Right atrium auricular region (tissue), 2 donors: ENCODE data around the gene RHOV. TPM values are rescaled to one million over a fixed set of nuclear protein-coding genes. Genes with fewer than 3 reads are reported as not detected.

ENCODE experiments used
- DNase-seq: peaks from one replicate; pipeline ENCODE4 v3.0.0-alpha.2; 2019; ENCODE audit warnings: low spot score
- H3K27ac ChIP-seq, 2 donors: fragments of 200-600 bp; sonication (generic); 1 replicate in 1 of 2; 2 replicates in 1 of 2; pipeline ENCODE4 v1.5.1; 2016 to 2019
- H3K27me3 ChIP-seq, 2 donors: fragments of 200-600 bp; sonication (generic); one replicate each; pipeline versions ENCODE4 v1.5.1 to v1.6.0; 2017 to 2019
- H3K36me3 ChIP-seq: fragments of 200-600 bp; sonication (generic); one replicate; pipeline ENCODE4 v1.5.1; 2016
- H3K4me1 ChIP-seq, 2 donors: fragments of 200-600 bp; sonication (generic); one replicate each; pipeline versions ENCODE4 v1.5.1 to v1.6.0; 2017 to 2019
- H3K4me3 ChIP-seq, 2 donors: fragments of 200-600 bp; sonication (generic); 1 replicate in 1 of 2; 2 replicates in 1 of 2; pipeline ENCODE4 v1.5.1; 2017 to 2019; ENCODE audit warnings: mild to moderate bottlenecking in 1 of 2, moderate library complexity in 1 of 2
- H3K9me3 ChIP-seq, 2 donors: fragments of 200-600 bp; sonication (generic); one replicate each; pipeline ENCODE4 v1.5.1; 2019
- CTCF ChIP-seq, 2 donors: fragments of 200-600 bp; sonication (generic); IDR thresholded peaks; one replicate each; pipeline ENCODE4 v1.5.1; 2019; ENCODE audit warnings: antibody characterized with exemption in 2 of 2
- total RNA-seq, 2 donors: library from RNA; depleted of rRNA; stranded (reverse); fragments of >200 nt; gene quantifications; one replicate each; pipeline ENCODE4 v1.1.0, GENCODE V29; 2016

RHOV gene
- total RNA-seq, 2 donors from 2014 or later, result not detected

GRCh38 chr15:40886586-40886985 is 12.6 kb upstream of the RHOV start:
- H3K36me3 ChIP-seq, result no peaks in the 10 kb centered on the region
- no peak overlapping the region for H3K4me3 ChIP-seq
- H3K4me1 ChIP-seq, result no peaks in the 10 kb centered on the region
- DNase-seq, result no peak
- no peaks in the 10 kb centered on the region for H3K27me3 ChIP-seq
- no peaks in the 10 kb centered on the region for H3K9me3 ChIP-seq
- no peak overlapping the region for H3K27ac ChIP-seq
- TF ChIP-seq CTCF (IDR thresholded peaks at IDR 0.05), result no peak

- no peak for TF ChIP-seq CTCF (IDR thresholded peaks at IDR 0.05)
- H3K27me3 ChIP-seq, result no peaks in the 10 kb centered on the region
- H3K4me3 ChIP-seq, result no peak overlapping the region
- no peaks in the 10 kb centered on the region for H3K4me1 ChIP-seq
- no peaks in the 10 kb centered on the region for H3K36me3 ChIP-seq
- DNase-seq, result no peak
- H3K9me3 ChIP-seq, result no peaks in the 10 kb centered on the region
- no peak overlapping the region for H3K27ac ChIP-seq
Observed at GRCh38 chr15:40881351-40881750, 7.3 kb upstream of the RHOV start.

DNA sequence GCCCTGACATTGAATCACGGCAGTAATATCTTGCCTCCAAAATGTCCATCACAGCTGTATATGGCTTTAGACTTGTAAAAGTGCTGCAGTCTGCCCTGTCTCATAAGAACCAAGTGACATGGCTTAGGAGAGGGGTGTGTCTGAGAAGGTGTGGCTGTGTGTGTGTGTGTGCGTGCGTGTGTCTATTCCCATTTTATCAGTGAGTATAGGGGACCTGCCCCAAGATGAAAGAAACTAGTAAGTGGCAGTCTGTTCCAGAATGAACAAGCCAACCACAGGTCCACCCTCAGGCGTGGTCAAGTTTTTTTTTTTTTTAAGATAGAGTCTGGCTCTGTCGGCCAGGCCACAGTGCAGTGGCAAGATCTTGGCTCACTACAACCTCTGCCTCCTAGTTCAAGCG is 5.6 kb upstream of the RHOV start:
- Histone ChIP-seq H3K4me1 (no peaks in the 10 kb centered on the region), H3K27me3 (no peaks in the 10 kb centered on the region), H3K4me3 (no peak overlapping the region), H3K9me3 (no peaks in the 10 kb centered on the region), H3K27ac (no peak overlapping the region), H3K36me3 (no peaks in the 10 kb centered on the region)
- TF ChIP-seq CTCF (IDR thresholded peaks at IDR 0.05), result no peak
- no peak for DNase-seq

DNA sequence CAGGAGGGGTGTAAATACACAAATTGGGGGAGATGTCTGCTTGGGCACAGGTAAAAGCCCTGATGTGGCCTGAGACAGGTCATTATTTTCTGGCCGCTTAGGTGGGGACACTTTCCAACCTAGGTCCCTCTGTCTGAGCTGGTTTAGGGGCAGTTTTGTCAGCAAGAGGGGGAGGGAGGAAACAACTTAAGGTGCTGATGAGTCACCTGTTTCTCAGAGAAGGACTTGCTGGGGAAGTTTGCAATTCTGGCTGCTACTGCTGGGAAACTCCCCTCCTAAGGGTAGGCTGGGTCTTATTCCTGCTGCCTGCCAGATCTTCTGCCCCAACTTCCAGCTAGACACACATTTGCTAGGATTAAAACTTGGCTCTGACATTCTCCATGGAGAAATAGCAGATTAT is 4.8 kb upstream of the RHOV start:
- no peak overlapping the region for H3K27ac ChIP-seq
- H3K4me1 ChIP-seq, result peaks cover 0 to 4% of the 10 kb centered on the region in 2 donors
- no peak for TF ChIP-seq CTCF (IDR thresholded peaks at IDR 0.05)
- no peaks in the 10 kb centered on the region for H3K36me3 ChIP-seq
- no peak for DNase-seq
- H3K4me3 ChIP-seq, result no peak overlapping the region
- no peaks in the 10 kb centered on the region for H3K9me3 ChIP-seq
- H3K27me3 ChIP-seq, result no peaks in the 10 kb centered on the region

GRCh38 chr15:40877694-40878093 is 3.7 kb upstream of the RHOV start:
- no peaks in the 10 kb centered on the region for H3K36me3 ChIP-seq
- H3K27ac ChIP-seq, result no peak overlapping the region
- no peaks in the 10 kb centered on the region for H3K27me3 ChIP-seq
- TF ChIP-seq CTCF (IDR thresholded peaks at IDR 0.05), result no peak
- no peak overlapping the region for H3K4me3 ChIP-seq
- H3K9me3 ChIP-seq, result no peaks in the 10 kb centered on the region
- DNase-seq, result no peak
- H3K4me1 ChIP-seq, result peaks cover 0 to 9% of the 10 kb centered on the region in 2 donors

GRCh38 chr15:40875991-40876730 is 2.1 kb upstream of the RHOV start:
- no peaks in the 10 kb centered on the region for H3K36me3 ChIP-seq
- H3K27me3 ChIP-seq, result no peaks in the 10 kb centered on the region
- H3K27ac ChIP-seq, result no peak overlapping the region
- no peaks in the 10 kb centered on the region for H3K9me3 ChIP-seq
- H3K4me1 ChIP-seq, result peaks cover 0 to 9% of the 10 kb centered on the region in 2 donors
- no peak overlapping the region for H3K4me3 ChIP-seq
- no peak for DNase-seq
- no peak for TF ChIP-seq CTCF (IDR thresholded peaks at IDR 0.05)
